Mucosa of descending colon (tissue), 3 donors: ENCODE results near the gene ATP5F1D. TPM values are rescaled to one million over a fixed set of nuclear protein-coding genes. Genes with fewer than 3 reads are reported as not detected.

Source experiments
- ATAC-seq: fragments of 200-7000 bp; cut with Tn5 transposase; one replicate; pipeline ENCODE4 v1.9.1; 2020; ENCODE audit warnings: mild to moderate bottlenecking, moderate library complexity
- DNase-seq, 3 donors: peaks; one replicate each; pipeline ENCODE4 v3.0.0-alpha.2; 2020
- H3K36me3 ChIP-seq: fragments of 200-600 bp; one replicate; pipeline ENCODE4 v1.8.0; 2021; ENCODE audit warnings: low read depth, mild to moderate bottlenecking
- H3K4me1 ChIP-seq: fragments of 200-600 bp; one replicate; pipeline ENCODE4 v1.8.0; 2021; ENCODE audit warnings: low read depth, mild to moderate bottlenecking
- H3K4me3 ChIP-seq: fragments of 200-600 bp; one replicate; pipeline ENCODE4 v1.8.0; 2021; ENCODE audit warnings: mild to moderate bottlenecking
- H3K9me3 ChIP-seq: fragments of 200-600 bp; one replicate; pipeline ENCODE4 v1.8.0; 2021; ENCODE audit warnings: mild to moderate bottlenecking
- intact Hi-C, 2 donors: fragments of 100-400 bp; cut with DNase I in 1 of 2; cut with micrococcal nuclease in 1 of 2; formaldehyde crosslinking; loops; one replicate each; pipeline versions ENCODE4 v1.11.0 to v1.11.1; 2022; cut with DNase I, micrococcal nuclease
- total RNA-seq, 3 donors: library from RNA; stranded (reverse); fragmentation: NEBNext Ultra II Directional in 2 of 3; extraction: Animal tissue kit (Norgen Biotek cat#: 25700) in 2 of 3; gene quantifications; one replicate each; pipeline versions ENCODE4 v1.2.1 to v1.2.4, GENCODE V29; 2021 to 2023
- TF ChIP-seq, protein P1 (sequence below): fragments of 200-600 bp; IDR thresholded peaks from one replicate; pipeline ENCODE4 v1.8.0; 2022; ENCODE audit warnings: antibody characterized with exemption, mild to moderate bottlenecking
- donor health status: DM: no; HTN: no; CAD: no; lungs with moderate emphysema.
- donor health status: DM: no; HTN: no; CAD: no.
- donor health status: DM: no; HTN: yes; CAD: no.

The ATP5F1D gene
- total RNA-seq, 3 donors from 2014 or later, result 302 to 391 (median 378) TPM

DNA sequence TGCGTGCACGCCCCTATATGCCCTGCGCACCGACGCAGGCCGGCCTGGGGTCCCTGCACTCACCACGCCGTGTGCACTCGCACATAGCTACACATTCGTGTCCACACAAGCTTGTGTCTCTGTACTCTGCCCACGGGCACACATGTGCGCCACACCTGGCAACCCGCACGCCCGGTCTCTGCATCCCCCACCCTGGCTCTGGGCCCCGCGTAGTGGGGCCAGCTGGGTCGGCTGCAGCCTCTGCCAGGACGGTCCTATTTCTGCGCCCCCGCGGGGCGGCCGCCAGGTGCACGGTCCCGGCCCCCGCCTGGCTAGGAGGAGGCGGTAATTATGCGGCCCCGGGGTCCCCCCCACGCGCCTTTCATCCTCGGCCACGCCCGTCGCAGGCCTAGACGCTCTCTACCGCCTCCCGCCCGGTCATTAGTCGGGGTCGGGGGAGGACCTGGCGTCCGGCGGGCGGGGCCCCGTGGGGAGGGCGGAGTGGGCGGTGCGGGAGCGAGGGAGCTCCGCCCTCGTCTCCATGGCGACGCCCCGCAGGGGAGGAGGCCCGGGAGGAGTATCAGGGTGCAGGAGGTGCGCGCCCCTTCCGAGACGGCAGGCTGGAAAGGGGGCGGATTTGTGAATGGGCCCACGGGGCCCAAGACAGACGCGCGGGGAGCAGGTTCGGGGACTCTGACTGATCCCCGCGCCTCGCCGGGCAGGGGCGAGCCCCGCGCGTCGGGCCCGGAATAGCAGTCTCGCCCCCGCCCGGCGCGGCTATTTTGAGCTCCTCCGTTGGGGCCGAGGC lies 24.8 kb downstream of the ATP5F1D start:
- Histone ChIP-seq H3K4me1 (peaks cover 69% of the 10 kb centered on the region), H3K4me3 (peak overlapping the region; percentile 13), H3K36me3 (no peaks in the 10 kb centered on the region), H3K9me3 (no peaks in the 10 kb centered on the region)
- DNase-seq (peak; percentile 93 to 96 (median 96)), ATAC-seq (peak; percentile 59)
- intact Hi-C loops, result loop anchor here in 1 of 2 donors (2.0 kb wide), 1 partner anchor 24 kb away; no protein-coding TSS in a partner anchor
- TF ChIP-seq, protein P1, sequence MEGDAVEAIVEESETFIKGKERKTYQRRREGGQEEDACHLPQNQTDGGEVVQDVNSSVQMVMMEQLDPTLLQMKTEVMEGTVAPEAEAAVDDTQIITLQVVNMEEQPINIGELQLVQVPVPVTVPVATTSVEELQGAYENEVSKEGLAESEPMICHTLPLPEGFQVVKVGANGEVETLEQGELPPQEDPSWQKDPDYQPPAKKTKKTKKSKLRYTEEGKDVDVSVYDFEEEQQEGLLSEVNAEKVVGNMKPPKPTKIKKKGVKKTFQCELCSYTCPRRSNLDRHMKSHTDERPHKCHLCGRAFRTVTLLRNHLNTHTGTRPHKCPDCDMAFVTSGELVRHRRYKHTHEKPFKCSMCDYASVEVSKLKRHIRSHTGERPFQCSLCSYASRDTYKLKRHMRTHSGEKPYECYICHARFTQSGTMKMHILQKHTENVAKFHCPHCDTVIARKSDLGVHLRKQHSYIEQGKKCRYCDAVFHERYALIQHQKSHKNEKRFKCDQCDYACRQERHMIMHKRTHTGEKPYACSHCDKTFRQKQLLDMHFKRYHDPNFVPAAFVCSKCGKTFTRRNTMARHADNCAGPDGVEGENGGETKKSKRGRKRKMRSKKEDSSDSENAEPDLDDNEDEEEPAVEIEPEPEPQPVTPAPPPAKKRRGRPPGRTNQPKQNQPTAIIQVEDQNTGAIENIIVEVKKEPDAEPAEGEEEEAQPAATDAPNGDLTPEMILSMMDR, result no peak

DNA sequence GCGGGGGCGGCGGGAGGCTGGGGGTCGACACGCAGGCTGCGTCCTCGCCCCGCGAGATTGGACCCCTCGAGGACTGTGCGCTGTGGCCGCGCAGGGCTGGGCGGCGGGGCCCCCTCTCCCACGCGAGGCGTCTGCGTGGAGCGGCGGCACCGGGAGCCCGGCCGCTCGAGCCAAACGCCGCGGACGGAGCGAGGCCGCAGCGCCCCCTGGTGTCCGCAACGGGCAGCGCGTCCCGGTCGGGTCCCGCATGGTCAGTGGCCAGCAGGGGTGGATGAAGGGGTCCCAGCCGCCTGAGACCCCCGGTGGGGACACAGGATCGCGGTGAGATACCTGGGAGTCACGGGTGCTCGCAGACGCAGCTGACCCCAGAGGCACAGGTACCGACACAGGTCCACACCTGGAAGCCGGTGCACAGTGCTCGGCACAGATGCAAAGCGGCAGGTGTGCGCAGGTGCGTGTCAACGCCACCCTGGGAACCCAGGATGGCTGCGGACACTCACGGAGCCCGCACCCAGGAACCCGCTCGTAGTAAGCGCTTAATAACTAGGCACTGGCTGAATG lies 25.4 kb downstream of the ATP5F1D start:
- peak; percentile 49 for ATAC-seq
- no peaks in the 10 kb centered on the region for H3K36me3 ChIP-seq
- H3K4me1 ChIP-seq, result peaks cover 69% of the 10 kb centered on the region
- intact Hi-C loops, result loop anchor here in 1 of 2 donors (2.0 kb wide), 1 partner anchor 24 kb away; no protein-coding TSS in a partner anchor
- H3K9me3 ChIP-seq, result no peaks in the 10 kb centered on the region
- TF ChIP-seq, protein P1, result peak; percentile 86
- H3K4me3 ChIP-seq, result peak overlapping the region; percentile 13
- DNase-seq, result peak; percentile 83 to 91 (median 87)

DNA sequence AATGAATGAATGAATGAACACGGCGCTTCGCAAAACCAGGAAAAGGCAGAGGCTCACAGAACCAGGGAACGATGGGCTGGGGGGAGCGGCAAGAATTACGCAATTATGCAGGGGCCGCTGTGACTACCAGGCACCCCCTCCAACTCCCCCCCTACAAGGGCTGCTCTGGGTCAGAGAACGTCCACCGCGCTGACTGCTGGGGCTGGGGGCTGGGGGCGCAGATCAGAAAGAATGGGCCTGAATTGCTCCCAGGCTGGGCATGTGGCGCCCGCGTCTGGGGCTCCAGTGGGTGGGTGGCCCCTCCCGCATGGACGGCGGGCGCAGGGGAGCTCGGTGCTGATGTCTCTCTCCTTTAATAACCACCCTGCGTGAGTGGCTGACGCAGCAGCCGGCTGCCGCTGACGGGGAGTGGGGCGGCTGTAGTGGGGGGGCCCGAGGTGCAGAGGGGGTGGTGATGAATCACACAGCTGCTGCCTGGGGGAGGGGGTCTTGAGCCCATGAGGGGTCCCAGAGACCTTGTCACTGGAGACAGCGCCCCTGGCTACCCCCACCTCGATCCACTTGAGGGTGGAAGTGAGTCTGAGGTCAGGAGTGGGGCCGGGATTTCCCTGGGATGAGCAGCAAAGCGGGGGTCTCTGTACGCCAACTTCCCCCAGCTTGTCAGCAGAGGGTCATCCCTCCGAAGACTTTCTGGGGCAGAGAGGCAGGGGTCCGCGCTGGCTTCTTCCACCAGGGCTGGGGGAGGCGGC lies 26.1 kb downstream of the ATP5F1D start:
- H3K9me3 ChIP-seq, result no peaks in the 10 kb centered on the region
- TF ChIP-seq, protein P1, result no peak
- ATAC-seq (no peak), DNase-seq (peak in 1 of 3 donors; percentile 57)
- peaks cover 2% of the 10 kb centered on the region for H3K36me3 ChIP-seq
- H3K4me1 ChIP-seq, result peaks cover 69% of the 10 kb centered on the region
- intact Hi-C loops, result loop anchor here in 1 of 2 donors (2.0 kb wide), 1 partner anchor 25 kb away; no protein-coding TSS in a partner anchor
- no peak overlapping the region for H3K4me3 ChIP-seq

DNA sequence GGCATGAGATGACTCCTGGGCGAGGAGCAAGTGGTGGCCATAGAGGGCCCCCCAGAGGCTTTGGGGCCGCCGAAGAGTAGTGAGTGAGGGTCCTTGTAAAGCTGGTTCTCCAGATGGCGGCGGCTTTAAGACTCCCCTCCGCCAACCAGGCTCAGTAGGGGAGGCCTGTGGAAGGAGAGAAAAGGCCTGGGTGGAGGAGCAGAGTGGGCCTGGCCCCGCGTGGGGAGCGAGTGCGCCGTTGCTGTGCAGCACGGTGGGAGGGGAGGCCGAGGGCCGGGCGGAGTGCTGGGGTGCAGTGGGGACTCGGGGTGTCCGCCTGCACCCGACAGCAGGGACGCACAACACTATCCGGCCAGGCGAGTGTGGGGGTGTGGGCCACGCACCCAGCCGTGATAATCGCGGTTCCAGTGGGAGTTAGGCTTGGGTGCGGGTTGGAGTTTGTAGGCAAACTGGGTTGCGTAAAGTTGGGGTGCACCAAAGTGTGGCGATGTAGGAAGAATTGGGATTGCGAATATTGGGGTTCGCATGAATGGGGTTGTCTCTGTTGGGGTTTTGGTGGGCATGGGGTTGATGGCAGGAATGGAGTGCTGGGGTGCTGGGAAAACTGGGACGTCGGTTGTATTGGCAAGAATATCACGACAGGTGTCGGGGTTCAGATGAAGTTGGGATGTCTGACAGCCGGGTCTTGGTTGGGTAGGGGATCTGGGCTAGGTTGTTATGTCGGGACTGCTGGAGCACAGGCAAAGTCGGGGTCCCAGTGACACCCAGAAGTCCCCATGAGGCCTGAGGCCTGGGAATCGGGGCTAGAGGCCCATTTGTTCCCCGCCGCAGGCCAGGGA lies 26.9 kb downstream of the ATP5F1D start:
- Histone ChIP-seq H3K9me3 (no peaks in the 10 kb centered on the region), H3K4me1 (peaks cover 74% of the 10 kb centered on the region), H3K4me3 (peak overlapping the region; percentile 86), H3K36me3 (peaks cover 10% of the 10 kb centered on the region)
- DNase-seq (peak in 1 of 3 donors; percentile 78), ATAC-seq (no peak)
- intact Hi-C loops, result no loop called here
- TF ChIP-seq, protein P1, result no peak

- Histone ChIP-seq H3K4me3 (peak within 1 kb of the TSS; percentile 86), H3K36me3 (peaks cover 14% of the 10 kb centered on the region), H3K9me3 (no peaks in the 10 kb centered on the region), H3K4me1 (peaks cover 79% of the 10 kb centered on the region)
- TF ChIP-seq, protein P1, result no peak
- intact Hi-C loops, result no loop called here
- ATAC-seq, result peak; percentile 77
- peak; percentile 100 for DNase-seq
These were observed 27.5 kb downstream of the ATP5F1D start, which contains the start of gene CIRBP for GRCh38 chr19:1269065-1269477. TSS of gene CIRBP (plus strand) at chr19:1269332. CDS start at chr19:1270934, 1,602 bp downstream.
